GM19240 (cell line): ENCODE measurements around the gene TMEM132D.

Source experiments
- DNase-seq: peaks from one replicate; pipeline ENCODE4 v3.0.0; 2011; ENCODE audit warnings: low spot score; ENCODE audit not compliant: insufficient read length

The TMEM132D gene

DNA sequence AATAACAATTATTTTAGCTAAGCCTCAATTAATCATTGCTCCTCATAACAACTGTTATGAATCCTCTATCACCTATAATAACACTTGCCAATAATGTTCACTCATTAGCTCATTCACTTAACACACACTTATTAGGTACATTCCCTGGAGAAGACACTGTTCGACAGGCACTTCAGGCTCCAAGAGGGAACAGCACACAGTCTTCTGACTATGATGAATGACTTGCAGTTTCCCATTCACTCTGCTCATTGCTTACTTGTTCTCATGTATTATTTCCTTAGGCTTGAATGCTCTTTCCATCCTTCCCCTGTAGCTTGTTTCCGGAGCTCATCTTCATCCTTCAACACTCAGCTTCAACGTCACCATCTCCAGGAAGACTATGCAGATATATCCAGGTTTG, 437.3 kb downstream of the TMEM132D start:
- no peak for DNase-seq

- no peak for DNase-seq
Measured at GRCh38 chr12:129459886-129460285, 443.9 kb downstream of the TMEM132D start.

DNA sequence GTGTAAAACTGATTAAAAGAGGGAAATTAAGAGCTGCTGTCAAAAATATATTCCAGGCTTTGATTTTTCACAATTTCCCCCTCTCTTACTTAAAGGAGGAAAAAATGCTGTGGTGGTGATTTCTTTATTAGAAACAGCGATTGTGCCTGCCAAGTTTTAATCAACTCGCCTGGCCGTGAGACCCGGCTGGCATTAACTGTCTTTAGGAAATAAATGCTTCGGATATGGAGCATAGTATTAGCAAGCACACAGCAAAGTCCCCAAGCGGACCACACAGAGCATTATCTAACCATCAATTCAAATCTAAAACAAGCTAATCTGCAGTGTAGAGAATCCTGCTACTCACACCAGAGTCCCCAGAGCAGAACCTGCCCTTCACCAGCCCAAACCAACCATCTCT, 457.1 kb downstream of the TMEM132D start:
- DNase-seq, result no peak

- no peak for DNase-seq
Measured at GRCh38 chr12:129440278-129440677, 463.5 kb downstream of the TMEM132D start.

GRCh38 chr12:129434790-129435189, 469.0 kb downstream of the TMEM132D start:
- DNase-seq, result no peak

DNA sequence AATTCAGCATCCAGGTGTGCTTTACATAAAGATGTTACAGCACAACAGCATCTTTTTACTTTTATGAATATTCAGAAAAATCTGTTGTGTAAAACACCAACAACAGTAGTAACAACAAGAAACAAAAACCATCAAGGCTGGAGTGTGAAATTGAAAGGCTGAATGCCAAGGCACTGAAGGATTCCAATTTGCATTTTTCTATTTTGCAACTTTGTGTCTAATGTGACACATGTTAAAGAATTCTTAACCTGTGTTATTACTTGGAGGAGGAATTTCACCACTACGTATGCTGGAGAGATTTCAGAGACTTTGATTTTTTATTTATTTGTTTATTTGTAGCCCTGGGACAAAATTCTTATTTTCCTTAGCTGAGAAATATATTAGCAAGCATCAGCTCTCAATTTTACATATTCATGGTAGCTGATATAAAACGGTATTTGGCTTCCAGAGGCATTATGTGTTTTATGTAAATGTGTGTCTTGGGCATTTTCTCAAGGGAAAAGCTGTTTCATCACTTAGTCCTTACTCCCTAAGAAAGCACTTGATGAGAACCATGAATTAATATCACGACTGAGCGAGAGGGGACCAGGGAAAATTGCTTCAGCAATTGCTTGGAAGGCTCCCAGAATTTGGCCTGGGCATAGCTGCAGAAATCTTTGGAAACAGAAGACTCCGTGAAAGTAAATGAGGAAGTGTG, 475.4 kb downstream of the TMEM132D start:
- no peak for DNase-seq

- no peak for DNase-seq
Measured at GRCh38 chr12:129423041-129423580, 480.7 kb downstream of the TMEM132D start.

DNA sequence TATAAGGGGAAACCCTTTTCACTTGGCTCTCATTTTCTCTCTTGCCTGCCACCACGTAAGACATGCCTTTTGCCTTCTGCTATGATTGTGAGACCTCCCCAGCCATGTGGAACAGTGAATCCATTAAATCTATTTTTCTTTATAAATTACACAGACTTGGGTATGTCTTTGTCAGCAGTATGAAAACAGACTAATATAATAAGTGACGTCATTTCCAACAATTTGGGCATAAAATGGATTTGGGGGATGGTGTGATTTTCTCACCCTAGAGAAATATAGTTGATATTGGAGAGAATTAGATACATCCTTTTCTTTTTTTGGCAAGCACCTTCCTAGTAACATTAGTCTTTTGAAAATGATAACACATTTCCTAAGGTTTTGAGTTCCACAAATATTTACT, 490.5 kb downstream of the TMEM132D start:
- DNase-seq, result no peak

DNA sequence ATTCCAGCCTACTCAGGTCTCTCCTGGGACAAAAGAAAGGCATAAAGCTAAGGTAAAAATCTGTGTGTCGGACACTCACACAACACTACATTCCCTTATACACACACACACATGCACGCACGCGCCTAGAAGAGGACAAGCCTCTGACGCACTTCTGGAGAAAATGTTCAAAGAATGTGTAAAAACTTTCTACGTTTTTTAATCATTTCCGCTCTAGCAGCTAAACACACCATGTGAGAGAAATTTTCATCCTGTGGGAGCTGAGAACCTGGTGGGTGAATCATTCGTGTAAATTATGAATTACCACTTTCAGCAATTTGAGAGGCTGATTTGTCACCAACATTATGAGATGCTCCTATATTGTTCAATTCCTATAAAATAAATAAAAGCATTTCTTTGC, 494.5 kb downstream of the TMEM132D start:
- DNase-seq, result no peak

DNA sequence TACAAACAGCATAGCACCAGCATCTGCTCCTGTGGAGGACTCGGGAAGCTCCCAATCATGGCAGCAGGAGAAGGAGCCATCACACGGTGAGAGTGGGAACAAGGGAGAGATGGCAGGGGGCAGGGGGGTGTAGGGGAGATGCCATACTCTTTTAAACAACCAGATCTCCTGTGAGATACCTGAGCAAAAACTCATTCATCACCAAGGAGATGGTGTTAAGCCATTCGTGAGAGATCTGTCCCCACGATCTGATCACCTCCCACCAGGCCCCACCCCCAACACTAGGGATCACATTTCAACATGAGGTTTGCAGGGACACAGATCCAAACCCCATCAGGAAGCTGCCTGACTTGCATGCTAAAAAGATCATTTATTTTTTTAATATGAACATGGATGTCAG, 499.3 kb downstream of the TMEM132D start:
- DNase-seq, result no peak

GRCh38 chr12:129401572-129401971, 502.3 kb downstream of the TMEM132D start:
- DNase-seq, result no peak

- DNase-seq, result no peak
Measured at GRCh38 chr12:129394177-129394825, 509.5 kb downstream of the TMEM132D start.

GRCh38 chr12:129393357-129393937, 510.4 kb downstream of the TMEM132D start:
- no peak for DNase-seq

- DNase-seq, result no peak
Measured at GRCh38 chr12:129385637-129385990, 518.2 kb downstream of the TMEM132D start.

GRCh38 chr12:129383956-129384355, 519.9 kb downstream of the TMEM132D start:
- DNase-seq, result no peak

- DNase-seq, result no peak
Measured at GRCh38 chr12:129381715-129382114, 522.1 kb downstream of the TMEM132D start.

DNA sequence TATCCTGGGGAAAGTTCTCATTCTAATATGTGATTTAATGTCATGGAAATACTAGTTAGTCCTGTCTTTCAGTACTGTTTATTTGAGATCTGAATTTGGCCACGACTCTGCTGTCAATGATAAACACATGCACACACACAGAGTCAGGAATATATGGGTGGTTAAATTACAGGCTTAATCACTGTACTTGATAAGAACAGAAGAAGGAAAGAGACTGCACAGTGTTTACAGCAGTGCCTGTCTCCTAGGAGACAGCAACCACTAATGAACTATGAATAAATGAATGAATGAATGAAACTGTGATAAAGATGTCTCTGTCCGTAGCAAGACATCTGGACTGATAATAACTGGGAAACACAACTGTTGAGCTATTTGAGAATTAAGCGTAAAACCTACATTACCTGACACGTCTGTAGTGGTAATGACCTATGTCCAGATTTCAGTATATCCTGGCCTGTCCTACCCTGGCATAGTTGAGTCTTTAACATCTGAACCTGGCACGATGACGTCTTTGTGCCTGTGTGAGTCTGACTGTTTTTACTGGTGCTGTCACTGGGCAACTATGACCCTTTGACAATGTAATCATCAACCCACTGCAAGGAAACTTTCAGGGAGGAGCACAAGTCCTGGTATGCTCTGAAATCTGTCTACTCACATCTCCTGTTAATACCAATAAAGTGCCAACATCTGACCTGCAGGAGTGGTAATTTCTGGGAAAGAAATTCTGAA, 524.6 kb downstream of the TMEM132D start:
- no peak for DNase-seq

- no peak for DNase-seq
Measured at GRCh38 chr12:129378496-129378895, 525.3 kb downstream of the TMEM132D start.

DNA sequence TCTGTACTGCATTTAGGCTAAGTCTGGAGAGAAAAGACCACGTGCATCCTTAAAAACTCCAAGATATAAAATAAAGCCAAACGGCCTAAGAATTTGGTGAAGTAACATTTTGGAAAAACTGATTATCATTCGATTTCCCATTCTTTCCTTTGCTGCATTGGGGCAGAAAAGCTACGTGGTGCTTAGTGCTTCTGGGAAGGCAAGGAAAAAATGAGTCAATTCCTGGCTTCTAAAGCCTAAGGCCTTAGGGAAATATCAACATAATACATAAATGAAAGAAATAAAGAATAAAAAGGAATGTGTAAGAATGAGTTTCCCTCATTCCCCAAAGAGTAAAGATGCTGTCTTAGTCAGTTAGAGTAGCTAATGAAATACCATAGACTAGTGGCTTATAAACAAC, 530.1 kb downstream of the TMEM132D start:
- no peak for DNase-seq

DNA sequence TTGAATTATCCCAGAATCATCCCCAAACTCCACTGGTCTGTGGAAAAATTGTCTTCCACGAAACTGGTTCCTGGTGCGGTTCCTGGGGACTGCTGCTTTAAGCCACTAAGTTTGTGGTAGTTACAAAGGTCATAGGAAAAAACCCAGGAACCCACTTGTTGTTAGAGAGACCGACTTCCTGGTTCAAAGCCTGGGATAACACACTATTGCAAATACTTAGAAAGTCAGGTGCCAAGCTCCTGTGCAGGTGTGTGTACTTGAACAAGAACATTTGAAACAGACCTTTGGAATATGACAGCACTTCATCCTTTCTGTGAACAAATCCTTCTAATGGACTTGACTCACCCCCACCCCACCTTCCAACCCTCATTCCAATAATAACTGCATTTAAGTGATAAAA, 530.9 kb downstream of the TMEM132D start:
- DNase-seq, result no peak

DNA sequence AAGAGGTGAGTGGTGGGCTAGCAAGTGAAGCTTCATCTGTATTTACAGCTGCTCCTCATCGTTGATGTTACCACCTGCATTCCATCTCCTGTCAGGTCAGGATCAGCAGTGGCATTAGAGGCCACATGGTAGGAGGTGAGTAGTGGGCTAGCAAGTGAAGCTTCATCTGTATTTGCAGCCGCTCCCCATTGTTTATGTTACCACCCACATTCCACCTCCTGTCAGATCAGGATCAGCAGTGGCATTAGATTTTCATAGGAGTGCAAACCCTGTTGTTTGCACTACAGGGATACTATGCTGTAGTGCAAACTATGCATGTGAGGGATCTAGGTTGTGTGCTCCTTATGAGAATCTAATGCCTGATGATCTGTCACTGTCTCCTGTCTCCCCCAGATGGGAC, 531.5 kb downstream of the TMEM132D start:
- no peak for DNase-seq

- no peak for DNase-seq
Measured at GRCh38 chr12:129371268-129371667, 532.6 kb downstream of the TMEM132D start.
